Midbrain (tissue), 1 donor: ENCODE measurements around the gene TCTN1.

Experiments
- DNase-seq: peaks from one replicate; lab custom pipeline; 2025; lab: John Stamatoyannopoulos, UW

The TCTN1 gene

DNA sequence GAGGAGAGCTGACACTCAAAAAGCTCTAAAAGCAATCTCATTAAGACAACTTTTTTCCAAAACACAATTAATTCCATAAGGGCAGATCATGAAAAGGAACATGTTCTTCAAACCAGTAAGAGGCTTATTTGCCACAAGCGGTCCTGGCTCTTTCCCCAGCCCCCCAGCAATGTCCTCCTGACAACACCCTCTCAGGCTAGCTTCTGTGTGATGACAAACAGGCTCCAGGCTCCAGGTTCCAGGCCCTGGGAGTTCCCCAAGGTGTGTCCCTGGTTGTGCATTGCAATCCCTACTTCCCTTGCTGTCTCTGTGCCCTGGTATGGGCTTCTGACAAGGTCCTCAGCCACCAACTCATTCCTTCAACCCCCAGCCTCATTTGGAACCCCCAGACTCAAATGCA is 66.1 kb downstream of the TCTN1 start:
- no peak for DNase-seq

DNA sequence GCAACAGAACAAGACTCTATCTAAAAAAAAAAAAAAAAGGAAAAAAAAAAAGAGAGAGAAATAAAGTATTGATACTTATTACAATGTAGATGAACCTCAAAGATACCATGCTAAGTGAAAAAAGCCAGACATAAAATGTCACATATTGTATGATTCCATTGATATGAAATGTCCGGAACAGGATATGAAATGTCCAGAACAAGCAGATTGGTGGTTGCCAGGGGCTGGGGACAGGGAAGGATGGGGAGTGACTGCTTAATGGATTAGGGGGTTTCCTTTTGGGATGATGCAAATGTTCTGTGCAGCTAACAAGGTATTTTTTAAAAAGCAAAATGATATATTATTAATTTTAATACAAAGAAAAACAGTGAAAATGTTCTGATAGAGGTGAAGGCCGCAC is 70.0 kb downstream of the TCTN1 start:
- no peak for DNase-seq

DNA sequence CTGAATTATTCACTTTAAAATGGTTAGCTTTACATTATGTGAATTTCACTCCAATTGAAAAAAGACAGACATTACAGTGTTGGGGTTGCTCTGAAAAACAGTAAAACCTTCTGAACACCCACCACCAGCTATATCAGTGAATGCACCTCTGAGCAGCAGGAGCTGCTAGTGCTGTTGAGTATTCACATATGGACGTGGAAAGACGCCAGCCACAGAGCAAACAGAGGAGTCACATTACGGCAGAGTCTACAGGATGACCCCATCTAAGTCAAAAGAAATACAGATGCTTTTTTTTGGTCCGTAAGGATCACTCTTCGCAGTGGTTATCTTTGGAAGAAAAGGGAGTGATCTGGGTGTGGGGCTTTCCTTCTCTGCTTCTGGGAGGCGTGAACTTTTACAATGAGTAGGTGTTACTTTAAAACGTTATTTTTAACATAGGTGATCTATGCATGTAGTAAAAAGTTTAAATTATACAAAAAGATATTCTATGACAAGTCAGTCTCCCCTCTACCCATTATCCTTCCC is 70.4 kb downstream of the TCTN1 start:
- DNase-seq = no peak

DNA sequence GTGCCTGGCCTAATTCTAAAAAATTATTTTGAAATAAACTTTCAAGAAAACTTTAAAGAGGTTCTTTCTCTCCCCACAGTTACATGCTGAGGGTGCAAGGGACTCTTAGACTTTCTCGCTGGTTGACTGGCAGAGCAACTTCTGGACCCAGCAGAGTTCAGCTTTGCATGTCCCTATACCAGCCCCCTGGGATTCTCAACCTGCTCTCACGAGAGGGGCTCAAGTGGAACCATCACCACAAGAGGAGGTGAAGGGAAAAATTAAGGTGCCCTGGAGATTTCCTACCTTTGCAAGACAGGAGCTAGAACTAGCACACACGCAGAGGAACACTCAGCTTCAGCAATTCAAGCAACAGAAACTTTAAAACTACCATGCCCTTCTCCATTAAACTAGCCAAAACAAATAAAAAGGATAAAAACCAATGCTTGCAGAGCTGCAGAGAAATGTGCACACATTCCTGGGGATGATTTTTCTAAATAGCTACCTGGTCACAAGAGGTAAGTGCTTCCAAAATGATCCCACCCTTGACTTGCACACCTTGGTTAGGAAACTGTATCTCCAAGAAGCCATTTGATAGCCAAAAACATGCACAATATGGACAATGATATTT is 72.5 kb downstream of the TCTN1 start:
- no peak for DNase-seq

DNA sequence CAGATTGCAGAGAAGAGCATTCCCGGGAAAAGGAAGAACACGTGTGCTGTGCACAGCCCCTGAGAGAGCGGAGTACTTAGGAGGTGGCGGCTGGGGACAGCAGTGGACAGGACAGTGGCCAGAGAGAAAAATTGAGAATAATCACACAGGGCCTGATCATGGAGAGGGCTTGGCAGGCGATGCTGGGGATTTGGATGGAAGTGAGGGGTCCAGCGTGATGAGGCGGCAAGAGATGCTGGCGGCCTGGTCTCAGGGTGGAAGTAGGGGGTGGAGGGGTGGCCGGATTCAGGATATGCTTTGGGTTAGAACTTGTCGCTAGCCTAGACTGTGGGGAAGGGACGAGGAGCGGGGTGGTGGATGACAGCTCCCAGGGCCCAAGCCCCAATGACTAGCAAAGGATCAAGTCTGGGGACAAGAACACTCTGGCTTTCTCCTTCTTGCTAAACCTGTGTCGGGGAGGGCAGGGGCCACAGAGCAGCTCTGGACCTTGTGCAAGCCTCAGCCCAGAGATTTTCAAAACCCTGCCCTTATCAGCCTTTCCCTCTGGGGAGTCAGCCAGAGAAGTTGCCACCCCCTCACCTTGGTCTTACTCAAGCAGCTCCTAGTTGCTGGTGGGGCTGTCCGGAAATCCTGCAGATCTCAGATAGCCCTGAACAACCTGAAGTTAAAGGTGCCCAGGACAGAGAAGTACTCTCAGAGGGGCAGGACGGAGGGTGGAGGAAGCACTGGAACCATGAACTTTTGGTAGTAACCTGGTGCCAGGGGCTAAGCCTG is 73.7 kb downstream of the TCTN1 start:
- no peak for DNase-seq

DNA sequence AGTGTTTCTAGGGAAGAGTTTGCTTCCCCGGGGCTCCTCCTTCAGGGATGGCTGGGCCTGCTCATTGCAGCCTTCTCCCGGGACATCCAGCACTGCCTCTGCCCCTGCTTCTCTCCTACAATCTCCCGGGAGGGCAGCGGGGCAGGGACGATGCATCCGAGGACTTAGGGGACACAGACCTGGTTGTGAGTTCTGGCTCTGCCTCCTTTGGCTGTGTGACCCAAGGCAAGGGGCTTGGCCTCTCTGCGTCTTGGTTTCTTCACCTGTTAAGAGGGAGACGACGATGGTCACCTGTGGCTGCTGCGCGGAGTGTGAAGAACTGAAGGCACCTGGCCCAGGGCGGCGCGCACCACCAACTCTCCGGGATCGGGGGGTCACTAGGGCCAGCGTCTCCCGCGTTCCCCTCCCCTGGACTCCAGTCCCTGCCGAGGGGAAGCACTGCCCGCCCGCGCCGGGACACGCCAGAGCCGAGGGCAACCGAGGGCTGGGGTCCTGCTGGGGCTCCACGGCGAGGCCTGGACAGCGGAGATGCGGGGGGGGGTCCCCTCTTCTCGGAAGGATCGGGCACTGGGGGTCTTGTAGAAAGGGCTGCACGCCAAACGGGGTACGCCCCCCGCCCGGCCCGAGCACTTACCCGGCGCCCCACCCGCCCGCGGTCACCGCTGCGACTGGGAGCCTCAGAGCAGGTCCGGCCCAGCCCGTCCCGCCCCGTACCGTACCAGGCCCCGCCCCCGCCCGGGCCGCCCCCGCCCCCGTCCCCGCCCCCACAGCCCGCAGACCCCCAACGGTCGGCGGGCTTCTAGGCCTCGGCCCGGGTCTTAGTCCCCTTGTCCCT is 74.7 kb downstream of the TCTN1 start, which contains the start of gene HVCN1:
Gene HVCN1 (minus strand): TSS at position 670 of the 835 bp plus-strand sequence. CDS start 5,870 bp downstream, outside the sequence.
- DNase-seq = peak; percentile 5

DNA sequence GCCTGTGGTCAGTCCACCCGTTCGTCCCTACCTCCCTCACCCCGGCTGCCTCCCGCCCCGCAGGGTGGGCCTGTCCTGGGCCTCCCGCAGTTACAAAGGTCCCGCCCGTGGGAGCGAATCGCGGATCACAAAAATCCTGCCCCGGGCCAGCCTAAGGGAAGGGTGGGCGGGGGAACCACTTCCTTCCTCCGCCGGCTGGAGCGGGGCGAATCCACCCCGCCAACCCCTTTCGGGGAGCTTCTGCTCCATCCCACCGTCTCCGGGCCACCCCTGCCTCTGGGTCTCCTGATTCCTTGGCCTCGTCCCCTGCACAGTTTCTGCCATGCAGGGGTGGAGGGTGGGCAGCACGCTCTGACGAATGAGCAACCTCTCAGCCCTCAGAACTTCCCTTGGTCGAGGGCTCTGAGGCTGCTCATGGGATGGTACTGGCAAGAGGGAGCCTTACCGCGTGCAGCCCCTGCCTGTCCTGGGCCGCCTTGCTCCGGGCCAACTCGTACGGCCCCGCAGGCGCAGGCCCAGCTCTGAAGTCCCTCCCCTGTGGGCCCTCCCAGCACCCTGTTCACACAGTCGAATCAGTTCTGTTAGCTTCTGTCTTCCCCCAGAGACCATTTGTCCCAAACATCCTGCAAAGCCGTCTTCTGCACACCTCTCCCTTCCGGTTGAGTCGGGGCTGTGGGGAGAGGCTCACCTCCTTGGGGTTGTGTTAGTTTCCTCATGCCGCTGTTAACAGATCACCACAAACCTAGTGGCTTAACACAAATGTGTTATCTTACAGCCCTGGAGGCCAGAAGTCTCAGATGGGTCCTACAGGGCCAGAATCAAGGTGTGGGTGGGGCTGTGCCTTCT is 75.6 kb downstream of the TCTN1 start:
- DNase-seq = no peak

DNA sequence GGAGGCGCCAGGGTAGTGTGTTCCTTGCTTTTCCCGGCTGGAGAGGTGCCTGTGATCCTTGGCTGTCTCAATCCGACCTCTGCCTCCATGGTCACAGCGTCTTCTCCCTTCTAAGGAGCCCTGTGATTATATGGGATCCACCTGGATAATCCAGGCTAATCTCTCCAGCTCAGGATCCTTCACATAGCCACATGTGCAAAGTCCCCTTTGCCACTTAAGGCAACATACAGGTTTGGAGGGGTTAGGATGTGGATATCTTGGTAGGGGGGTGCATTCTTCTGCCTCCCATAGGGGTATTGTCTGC is 76.2 kb downstream of the TCTN1 start:
- no peak for DNase-seq

DNA sequence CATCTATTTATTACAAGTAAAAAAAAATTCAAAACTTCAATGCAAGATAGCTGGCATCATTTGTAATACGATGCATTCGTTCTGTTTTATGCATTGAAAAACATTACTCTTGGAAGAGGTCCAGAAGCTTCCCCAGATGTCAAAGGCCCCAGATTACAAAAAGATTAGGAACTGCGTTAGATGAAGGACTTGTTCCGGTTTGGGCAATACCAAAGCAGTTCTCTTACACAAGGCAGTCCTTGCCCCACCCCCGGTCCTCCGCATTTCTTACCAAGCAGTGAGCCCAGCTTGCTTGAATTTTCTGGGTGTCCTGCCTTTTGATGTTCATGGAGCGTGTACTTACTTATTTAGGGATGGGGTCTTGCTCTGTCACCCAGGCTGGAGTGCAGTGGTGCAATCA is 79.8 kb downstream of the TCTN1 start:
- DNase-seq = peak; percentile 6

DNA sequence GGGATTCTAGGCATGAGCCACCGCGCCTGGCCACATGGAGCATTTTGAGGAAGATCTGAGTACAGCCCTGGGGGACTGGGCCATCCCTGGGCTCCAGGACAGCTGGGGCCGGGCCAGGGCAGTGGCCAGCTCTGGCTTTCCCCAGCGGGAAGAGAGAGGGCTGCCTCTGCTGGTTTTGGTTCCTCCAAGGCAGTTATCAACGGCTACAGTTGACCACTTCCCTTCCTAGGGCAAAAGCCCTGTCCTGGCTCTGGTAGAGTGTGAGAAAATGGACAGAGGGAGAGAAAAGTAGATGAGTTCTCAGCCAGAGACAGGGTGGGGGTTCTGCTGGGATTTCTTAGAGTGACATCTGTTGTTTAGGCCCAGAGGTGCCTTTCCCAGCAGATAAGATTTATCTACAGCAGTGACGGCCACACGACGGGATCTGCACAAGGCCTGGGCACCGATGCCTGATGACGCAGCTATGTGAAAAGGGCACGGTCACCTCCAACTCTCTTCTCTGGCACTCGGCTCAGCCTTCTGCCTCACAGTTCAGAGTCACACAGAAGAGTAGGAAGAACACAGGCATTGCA is 80.5 kb downstream of the TCTN1 start:
- peak; percentile 50 for DNase-seq

DNA sequence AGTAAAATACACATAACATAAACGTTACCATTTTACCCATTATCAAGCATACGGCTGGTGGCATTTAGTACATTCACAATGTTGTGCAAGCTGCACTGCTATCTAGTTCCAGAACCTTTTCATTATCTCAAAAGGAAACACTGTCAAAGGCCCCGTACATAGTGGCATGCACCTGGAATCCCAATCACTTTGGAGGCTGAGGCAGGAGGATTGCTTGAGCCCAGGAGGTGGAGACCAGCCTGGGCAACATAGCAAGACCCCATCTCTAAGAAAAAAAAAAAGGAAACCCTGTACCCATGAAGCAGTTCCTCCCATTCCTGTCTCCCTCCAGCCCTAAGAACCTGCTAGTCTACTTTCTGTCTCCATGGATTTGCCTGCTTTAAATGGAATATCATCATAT is 82.4 kb downstream of the TCTN1 start:
- no peak for DNase-seq

DNA sequence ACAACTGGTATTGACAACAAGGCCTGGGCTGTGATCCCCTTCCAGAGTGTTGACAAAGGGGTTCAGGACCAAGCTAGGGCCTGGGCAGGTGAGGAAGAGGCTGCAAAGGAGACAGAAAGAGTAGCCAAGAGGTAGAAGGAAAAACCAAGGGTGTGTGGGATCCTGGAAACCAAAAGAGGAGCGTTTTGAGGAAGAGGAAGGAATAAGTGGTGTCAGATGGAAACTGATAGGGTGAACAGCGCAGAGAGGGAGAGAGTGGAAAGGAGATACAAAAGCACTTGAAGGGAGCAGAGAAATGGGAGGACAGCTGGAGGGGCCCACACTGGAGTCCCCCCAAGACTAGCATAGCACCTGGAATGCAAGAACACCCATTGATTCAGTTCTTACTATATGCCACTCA is 83.3 kb downstream of the TCTN1 start:
- no peak for DNase-seq

DNA sequence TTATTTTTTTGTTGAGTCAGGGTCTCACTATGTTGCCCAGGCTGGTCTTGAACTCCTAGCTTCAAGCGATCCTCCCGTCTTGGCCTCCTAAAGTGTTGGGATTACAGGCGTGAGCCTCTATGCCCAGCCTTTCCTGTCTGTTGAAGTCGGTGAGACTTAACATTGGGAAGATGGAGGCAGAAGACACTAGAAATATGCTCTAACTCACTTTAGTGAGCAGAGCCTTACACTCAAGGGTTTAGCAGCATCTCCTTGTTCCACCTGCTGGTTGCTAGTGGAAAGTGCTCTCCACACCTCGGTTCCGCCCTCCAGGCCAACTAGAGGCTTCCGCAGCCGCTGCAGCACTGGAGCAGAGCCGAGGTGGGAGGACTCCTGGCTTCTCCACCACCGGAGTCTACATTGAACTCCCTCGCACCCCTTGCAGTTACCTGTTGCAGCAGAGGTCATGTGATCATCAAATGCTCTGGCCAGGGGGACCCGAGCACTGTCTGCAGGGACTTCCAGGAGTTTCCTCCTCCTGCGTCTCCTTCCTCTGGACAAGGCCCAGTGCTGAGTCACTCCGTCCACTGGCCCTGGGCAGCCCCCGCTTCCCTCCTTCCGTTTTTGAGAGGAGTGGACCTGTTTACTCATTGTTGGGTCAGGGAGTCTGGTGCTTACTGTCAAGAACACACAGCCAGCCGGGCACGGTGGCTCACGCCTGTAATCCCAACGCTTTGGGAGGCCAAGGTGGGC is 84.4 kb downstream of the TCTN1 start:
- peak; percentile 63 for DNase-seq
